OCI-LY3 (cell line): ENCODE results near the gene FETUB.

Source experiments
- CTCF ChIP-seq: fragments of 200-600, 300-600 bp; sonication (generic); IDR thresholded peaks from 2 replicates; pipeline ENCODE4 v1.5.1; 2014; ENCODE audit warnings: antibody characterized with exemption, low read length, low read depth
- EZH2phosphoT487 ChIP-seq: fragments of 200-600 bp; shearing (Covaris generic); IDR thresholded peaks from 2 replicates; pipeline ENCODE4 v1.6.1; 2018; ENCODE audit warnings: antibody characterized with exemption, mixed run types, low read depth

DNA sequence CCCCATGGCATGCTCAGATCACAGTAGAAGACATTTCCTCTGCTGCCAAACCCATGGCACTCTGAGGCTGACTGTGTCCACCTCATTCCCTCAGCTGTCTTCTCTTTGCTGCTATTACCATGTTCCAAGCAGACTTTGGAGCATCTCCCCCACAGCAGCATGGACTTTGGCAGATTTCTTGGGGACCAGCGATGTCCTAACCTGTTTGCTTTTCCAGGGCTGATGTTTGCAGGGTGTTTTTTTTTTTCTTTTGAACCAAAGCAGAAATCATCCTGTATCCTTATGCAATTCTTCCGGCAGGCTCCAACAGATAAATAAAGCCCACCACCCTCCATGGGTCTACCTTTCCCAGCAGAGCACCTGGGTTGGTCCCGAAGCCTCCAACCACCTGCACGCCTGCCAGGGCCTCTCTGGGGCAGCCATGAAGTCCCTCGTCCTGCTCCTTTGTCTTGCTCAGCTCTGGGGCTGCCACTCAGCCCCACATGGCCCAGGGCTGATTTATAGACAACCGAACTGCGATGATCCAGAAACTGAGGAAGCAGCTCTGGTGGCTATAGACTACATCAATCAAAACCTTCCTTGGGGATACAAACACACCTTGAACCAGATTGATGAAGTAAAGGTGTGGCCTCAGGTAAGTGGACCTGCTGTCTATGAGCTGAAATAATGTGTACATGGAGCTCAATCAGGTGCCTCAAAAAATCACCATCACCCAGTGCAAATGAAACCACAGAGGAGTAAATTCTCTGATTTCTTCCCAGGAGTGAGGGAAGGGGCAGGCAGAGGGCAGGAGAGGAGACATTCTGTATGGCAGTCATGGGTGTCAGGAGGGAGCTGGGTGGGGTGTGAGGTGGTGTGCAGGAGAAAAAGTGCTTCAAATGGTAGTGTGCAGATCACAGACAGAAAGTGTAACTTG is 27.2 kb upstream of the FETUB start, which contains the start of gene AHSG:
- TF ChIP-seq CTCF (no peak), EZH2phosphoT487 (no peak)
